ENCODE data around the gene NFAT5.
"Not testable (repeated sequence)": the region's sequence is repeated elsewhere in the genome, so short reads cannot be mapped to it uniquely, and the experiment has no call there.

GRCh38 chr16:69643997-69644396 is 78.2 kb downstream of the NFAT5 start:
- TF ChIP-seq, protein P1, sequence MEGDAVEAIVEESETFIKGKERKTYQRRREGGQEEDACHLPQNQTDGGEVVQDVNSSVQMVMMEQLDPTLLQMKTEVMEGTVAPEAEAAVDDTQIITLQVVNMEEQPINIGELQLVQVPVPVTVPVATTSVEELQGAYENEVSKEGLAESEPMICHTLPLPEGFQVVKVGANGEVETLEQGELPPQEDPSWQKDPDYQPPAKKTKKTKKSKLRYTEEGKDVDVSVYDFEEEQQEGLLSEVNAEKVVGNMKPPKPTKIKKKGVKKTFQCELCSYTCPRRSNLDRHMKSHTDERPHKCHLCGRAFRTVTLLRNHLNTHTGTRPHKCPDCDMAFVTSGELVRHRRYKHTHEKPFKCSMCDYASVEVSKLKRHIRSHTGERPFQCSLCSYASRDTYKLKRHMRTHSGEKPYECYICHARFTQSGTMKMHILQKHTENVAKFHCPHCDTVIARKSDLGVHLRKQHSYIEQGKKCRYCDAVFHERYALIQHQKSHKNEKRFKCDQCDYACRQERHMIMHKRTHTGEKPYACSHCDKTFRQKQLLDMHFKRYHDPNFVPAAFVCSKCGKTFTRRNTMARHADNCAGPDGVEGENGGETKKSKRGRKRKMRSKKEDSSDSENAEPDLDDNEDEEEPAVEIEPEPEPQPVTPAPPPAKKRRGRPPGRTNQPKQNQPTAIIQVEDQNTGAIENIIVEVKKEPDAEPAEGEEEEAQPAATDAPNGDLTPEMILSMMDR (IDR thresholded peaks at IDR 0.05), result not testable (repeated sequence)
- TF ChIP-seq POLR2A (IDR thresholded peaks at IDR 0.05), result not testable (repeated sequence)
